Measurements from ENCODE around the gene ACTN4.
"Not testable (repeated sequence)": the region's sequence is repeated elsewhere in the genome, so short reads cannot be mapped to it uniquely, and the experiment has no call there.

The ACTN4 gene

DNA sequence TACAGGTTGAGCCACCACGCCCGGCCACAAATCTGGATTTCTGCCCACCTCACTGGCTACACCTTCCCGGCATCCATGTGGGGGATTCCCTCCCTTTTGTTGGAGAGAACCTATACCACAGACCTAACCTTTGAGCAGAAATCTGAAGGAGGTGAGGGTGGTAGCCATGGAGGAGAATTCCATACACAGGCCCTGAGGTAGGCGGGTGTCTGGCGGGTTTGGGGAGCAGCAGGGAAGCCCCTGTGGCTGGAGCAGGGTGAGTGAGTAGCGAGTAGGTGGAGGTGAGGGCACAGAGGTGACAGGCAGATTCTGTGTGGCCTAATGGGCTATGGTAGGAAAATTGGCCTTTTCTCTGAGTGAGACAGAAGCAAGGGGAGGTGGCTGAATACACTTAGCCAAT lies 17.9 kb upstream of the ACTN4 start:
- H3K27ac ChIP-seq, result no peak overlapping the region
- TF ChIP-seq CTCF (IDR thresholded peaks at IDR 0.05) (no peak), ZFX (IDR thresholded peaks at IDR 0.05; ENCODE audit: borderline replicate concordance) (no peak)

GRCh38 chr19:38631301-38631700 lies 16.1 kb upstream of the ACTN4 start:
- not testable (repeated sequence) for H3K27ac ChIP-seq

DNA sequence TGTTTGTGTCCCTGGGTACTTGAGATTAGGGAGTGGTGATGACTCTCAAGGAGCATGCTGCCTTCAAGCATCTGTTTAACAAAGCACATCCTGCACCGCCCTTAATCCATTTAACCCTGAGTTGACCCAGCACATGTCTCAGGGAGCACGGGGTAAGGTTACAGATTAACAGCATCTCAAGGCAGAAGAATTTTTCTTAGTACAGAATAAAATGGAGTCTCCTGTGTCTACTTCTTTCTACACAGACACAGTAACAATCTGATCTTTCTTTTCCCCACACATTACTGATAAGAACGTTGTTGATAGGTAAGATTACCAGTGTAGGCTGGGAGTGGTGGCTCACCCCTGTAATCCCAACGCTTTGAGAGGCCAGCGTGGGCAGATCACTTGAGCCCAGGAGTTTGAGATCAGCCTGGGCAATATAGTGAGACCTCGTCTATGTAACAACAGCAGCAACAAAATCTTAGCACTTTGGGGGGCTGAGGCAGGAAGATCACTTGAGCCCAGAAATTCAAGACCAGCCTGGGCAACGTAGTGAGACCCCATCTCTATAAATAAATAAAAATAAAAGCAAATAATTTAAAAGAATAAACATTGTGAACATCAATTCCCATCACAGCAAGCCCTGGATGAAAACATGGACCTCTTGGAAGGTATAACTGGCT lies 15.5 kb upstream of the ACTN4 start:
- H3K27ac ChIP-seq, result not testable (repeated sequence)

DNA sequence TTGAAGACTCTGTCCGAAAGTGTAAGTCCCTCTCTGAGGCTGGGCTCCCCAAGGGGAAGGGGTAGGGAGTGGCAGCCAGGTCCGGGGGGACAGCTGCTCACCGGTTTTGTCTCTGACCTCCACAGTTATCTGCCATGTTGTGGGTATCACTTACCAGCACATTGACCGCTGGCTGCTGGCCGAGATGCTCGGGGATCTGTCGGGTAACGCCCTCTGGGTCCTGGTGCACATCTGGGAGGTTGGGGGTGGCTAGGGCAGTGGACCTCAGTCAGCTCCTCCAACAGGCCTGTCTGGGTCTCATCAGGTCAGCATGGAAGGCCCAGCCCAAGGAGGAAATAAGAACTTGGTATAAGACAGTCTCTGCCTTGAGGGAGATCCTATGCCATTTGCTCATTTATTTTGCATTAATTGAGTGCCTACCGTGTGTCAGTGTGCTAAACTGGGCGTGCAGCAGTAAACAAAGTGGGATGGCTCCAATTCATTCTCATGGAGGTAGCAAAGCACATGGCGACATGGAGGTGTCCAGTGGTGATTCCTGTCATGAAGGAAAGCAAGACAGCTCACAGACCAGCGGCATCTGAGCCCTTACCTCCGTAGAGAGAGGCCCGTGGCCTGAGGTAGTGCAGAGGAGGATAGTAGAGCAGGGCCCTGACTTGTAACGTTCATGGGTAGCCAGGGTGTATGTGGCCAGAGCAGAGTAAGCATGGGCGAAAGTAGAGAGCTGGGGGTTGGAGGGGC lies 14.8 kb upstream of the ACTN4 start:
- TF ChIP-seq ZFX (IDR thresholded peaks at IDR 0.05; ENCODE audit: borderline replicate concordance), result no peak
- no peak for TF ChIP-seq CTCF (IDR thresholded peaks at IDR 0.05)
- H3K27ac ChIP-seq, result no peak overlapping the region; the same call in 1 of the 2 replicates

- peak overlapping the region; percentile 44; the same call in 1 of the 2 replicates for H3K27ac ChIP-seq
- TF ChIP-seq CTCF (IDR thresholded peaks at IDR 0.05), result peak; percentile 97
- no peak for TF ChIP-seq ZFX (IDR thresholded peaks at IDR 0.05; ENCODE audit: borderline replicate concordance)
Observed at GRCh38 chr19:38634757-38635482, 12.5 kb upstream of the ACTN4 start.

DNA sequence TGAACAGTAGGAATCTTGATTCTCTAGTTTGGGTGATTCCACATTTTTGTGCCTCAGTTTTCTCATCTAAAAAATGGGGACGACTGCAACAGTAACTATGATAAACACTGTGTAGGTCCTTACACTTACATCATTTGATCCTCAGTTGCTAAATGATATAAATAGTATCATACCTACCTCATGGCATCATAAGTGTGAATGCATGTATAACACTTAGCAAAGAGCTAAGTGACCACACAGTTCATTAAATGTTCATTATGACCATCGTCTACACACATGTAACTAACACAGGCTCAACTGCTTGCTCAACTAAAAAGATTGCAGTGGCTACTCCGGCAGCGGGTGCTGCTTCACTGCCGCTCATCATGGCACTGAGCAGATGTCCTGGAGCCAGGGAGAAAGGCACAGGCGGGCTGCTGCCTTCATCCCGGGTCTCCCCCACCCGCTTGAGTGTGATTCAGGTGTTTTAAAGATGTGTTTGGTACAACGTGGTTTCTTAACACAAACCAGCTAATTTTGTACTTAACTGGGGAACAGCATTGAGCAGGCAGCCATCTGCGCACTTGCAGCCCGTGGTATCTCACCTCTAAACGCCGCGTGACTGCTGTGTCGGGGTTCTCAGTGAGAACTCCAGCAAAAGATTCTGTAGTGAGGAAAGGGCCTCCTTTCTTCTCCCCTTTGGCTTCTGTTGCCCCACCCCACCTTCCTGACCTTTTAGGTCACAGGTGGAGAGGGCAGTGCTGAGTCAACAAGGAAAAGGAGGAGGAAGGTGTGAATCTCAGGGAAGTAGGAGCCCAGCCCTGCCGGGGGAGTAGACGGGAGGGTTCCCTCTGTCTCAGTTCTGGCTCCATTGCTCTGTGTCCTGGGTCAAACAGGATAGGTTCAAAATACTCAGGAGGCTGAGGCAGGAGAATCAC lies 11.7 kb upstream of the ACTN4 start:
- no peak for TF ChIP-seq CTCF (IDR thresholded peaks at IDR 0.05)
- no peak for TF ChIP-seq ZFX (IDR thresholded peaks at IDR 0.05; ENCODE audit: borderline replicate concordance)
- H3K27ac ChIP-seq, result peak overlapping the region; percentile 44

DNA sequence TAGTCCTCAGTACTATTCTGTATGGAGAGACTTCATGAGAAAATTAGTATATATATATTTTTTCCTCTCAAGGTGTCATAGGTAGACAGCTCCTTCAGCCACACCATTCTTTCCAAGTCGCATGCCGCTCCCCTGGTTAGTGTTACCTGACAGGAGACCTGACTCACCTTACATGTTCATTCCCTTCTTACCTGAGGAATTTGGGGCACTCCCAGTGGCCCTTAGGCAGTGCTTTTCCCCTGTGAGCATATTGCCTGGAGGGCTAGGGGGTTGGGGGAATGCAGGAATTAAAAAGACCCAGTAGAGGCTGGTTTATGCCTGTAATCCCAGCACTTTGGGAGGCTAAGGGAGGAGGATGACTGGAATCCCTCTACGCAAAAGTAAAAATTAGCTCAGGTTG lies 9.0 kb upstream of the ACTN4 start:
- TF ChIP-seq CTCF (IDR thresholded peaks at IDR 0.05), result no peak
- no peak for TF ChIP-seq ZFX (IDR thresholded peaks at IDR 0.05; ENCODE audit: borderline replicate concordance)
- H3K27ac ChIP-seq, result no peak overlapping the region
